Effector memory CD4-positive, alpha-beta T cell (primary cell): ENCODE results near the gene KSR1.
A peak's percentile ranks its signal among the peaks of the same experiment; 100 is the strongest.

Experiments used
- DNase-seq, 3 donors: peaks; one replicate each; pipeline ENCODE4 v3.0.0-alpha.2; 2020
- H3K27ac ChIP-seq: 2 replicates; pipeline ENCODE4 v1.7.0; 2013; ENCODE audit warnings: mild to moderate bottlenecking, low read length, moderate library complexity; ENCODE audit not compliant: insufficient read depth, poor library complexity, severe bottlenecking
- H3K27me3 ChIP-seq: replicated peaks from 2 replicates; pipeline ENCODE4 v1.7.0; 2013; ENCODE audit warnings: mild to moderate bottlenecking, low read length; ENCODE audit not compliant: insufficient read depth, control insufficient read depth, poor library complexity, severe bottlenecking
- H3K36me3 ChIP-seq: 2 replicates; pipeline ENCODE4 v1.7.0; 2013; ENCODE audit warnings: mild to moderate bottlenecking, low read length, moderate library complexity; ENCODE audit not compliant: control insufficient read depth, insufficient read depth
- H3K4me1 ChIP-seq: 2 replicates; pipeline ENCODE4 v1.7.0; 2013; ENCODE audit warnings: low read length, mild to moderate bottlenecking; ENCODE audit not compliant: control insufficient read depth, insufficient read depth, poor library complexity, severe bottlenecking
- H3K4me3 ChIP-seq: 2 replicates; pipeline ENCODE4 v1.7.0; 2013; ENCODE audit warnings: low read length, low read depth, mild to moderate bottlenecking; ENCODE audit not compliant: insufficient read depth, poor library complexity, severe bottlenecking
- H3K9me3 ChIP-seq: 2 replicates; pipeline ENCODE4 v1.7.0; 2013; ENCODE audit warnings: mild to moderate bottlenecking, low read length, moderate library complexity; ENCODE audit not compliant: control insufficient read depth

KSR1 gene

GRCh38 chr17:27566671-27567562 is 110.7 kb downstream of the KSR1 start:
- H3K27me3 ChIP-seq, result no peaks in the 10 kb centered on the region
- DNase-seq, result no peak
- no peaks in the 10 kb centered on the region for H3K36me3 ChIP-seq
- H3K27ac ChIP-seq, result no peak overlapping the region
- H3K4me3 ChIP-seq, result no peak overlapping the region
- no peaks in the 10 kb centered on the region for H3K4me1 ChIP-seq
- no peaks in the 10 kb centered on the region for H3K9me3 ChIP-seq

GRCh38 chr17:27567563-27567859 is 111.3 kb downstream of the KSR1 start:
- H3K27ac ChIP-seq, result no peak overlapping the region
- no peaks in the 10 kb centered on the region for H3K9me3 ChIP-seq
- no peaks in the 10 kb centered on the region for H3K27me3 ChIP-seq
- DNase-seq, result no peak
- H3K36me3 ChIP-seq, result no peaks in the 10 kb centered on the region
- no peak overlapping the region for H3K4me3 ChIP-seq
- no peaks in the 10 kb centered on the region for H3K4me1 ChIP-seq

GRCh38 chr17:27568216-27568615 is 112.0 kb downstream of the KSR1 start:
- Histone ChIP-seq H3K9me3 (no peaks in the 10 kb centered on the region), H3K27ac (no peak overlapping the region), H3K4me1 (no peaks in the 10 kb centered on the region), H3K4me3 (no peak overlapping the region), H3K36me3 (no peaks in the 10 kb centered on the region), H3K27me3 (no peaks in the 10 kb centered on the region)
- DNase-seq, result no peak

GRCh38 chr17:27568811-27569210 is 112.6 kb downstream of the KSR1 start:
- H3K36me3 ChIP-seq, result no peaks in the 10 kb centered on the region
- no peaks in the 10 kb centered on the region for H3K9me3 ChIP-seq
- no peak overlapping the region for H3K27ac ChIP-seq
- no peaks in the 10 kb centered on the region for H3K4me1 ChIP-seq
- no peak overlapping the region for H3K4me3 ChIP-seq
- no peaks in the 10 kb centered on the region for H3K27me3 ChIP-seq
- no peak for DNase-seq

GRCh38 chr17:27569257-27569722 is 113.0 kb downstream of the KSR1 start:
- no peaks in the 10 kb centered on the region for H3K4me1 ChIP-seq
- H3K27ac ChIP-seq, result no peak overlapping the region
- no peaks in the 10 kb centered on the region for H3K36me3 ChIP-seq
- H3K9me3 ChIP-seq, result no peaks in the 10 kb centered on the region
- no peak overlapping the region for H3K4me3 ChIP-seq
- H3K27me3 ChIP-seq, result no peaks in the 10 kb centered on the region
- DNase-seq, result peak in 2 of 3 donors; percentile 6 to 30

- H3K27me3 ChIP-seq, result no peaks in the 10 kb centered on the region
Measured at GRCh38 chr17:27569884-27570577, 113.8 kb downstream of the KSR1 start.

GRCh38 chr17:27570578-27570914 is 114.3 kb downstream of the KSR1 start:
- H3K4me3 ChIP-seq, result no peak overlapping the region
- no peaks in the 10 kb centered on the region for H3K36me3 ChIP-seq
- H3K27me3 ChIP-seq, result no peaks in the 10 kb centered on the region
- no peak for DNase-seq
- H3K9me3 ChIP-seq, result no peaks in the 10 kb centered on the region
- H3K4me1 ChIP-seq, result no peaks in the 10 kb centered on the region
- H3K27ac ChIP-seq, result no peak overlapping the region

More at GRCh38 chr17:27569884-27570577, 113.8 kb downstream of the KSR1 start:
- Histone ChIP-seq H3K4me3 (no peak overlapping the region), H3K27ac (no peak overlapping the region), H3K36me3 (no peaks in the 10 kb centered on the region), H3K9me3 (no peaks in the 10 kb centered on the region), H3K4me1 (no peaks in the 10 kb centered on the region)
- DNase-seq, result no peak

GRCh38 chr17:27571563-27572352 is 115.5 kb downstream of the KSR1 start:
- Histone ChIP-seq H3K4me3 (no peak overlapping the region), H3K36me3 (no peaks in the 10 kb centered on the region), H3K4me1 (no peaks in the 10 kb centered on the region), H3K27ac (no peak overlapping the region), H3K27me3 (no peaks in the 10 kb centered on the region), H3K9me3 (no peaks in the 10 kb centered on the region)
- DNase-seq, result no peak

- H3K36me3 ChIP-seq, result no peaks in the 10 kb centered on the region
- H3K27me3 ChIP-seq, result no peaks in the 10 kb centered on the region
- no peaks in the 10 kb centered on the region for H3K9me3 ChIP-seq
- no peaks in the 10 kb centered on the region for H3K4me1 ChIP-seq
- no peak for DNase-seq
- H3K4me3 ChIP-seq, result no peak overlapping the region
- no peak overlapping the region for H3K27ac ChIP-seq
Measured at GRCh38 chr17:27572665-27573064, 116.4 kb downstream of the KSR1 start.

- H3K27me3 ChIP-seq, result no peaks in the 10 kb centered on the region
- no peak overlapping the region for H3K27ac ChIP-seq
- H3K4me3 ChIP-seq, result no peak overlapping the region
- no peaks in the 10 kb centered on the region for H3K36me3 ChIP-seq
- no peak for DNase-seq
- no peaks in the 10 kb centered on the region for H3K9me3 ChIP-seq
- no peaks in the 10 kb centered on the region for H3K4me1 ChIP-seq
Measured at GRCh38 chr17:27573548-27573947, 117.3 kb downstream of the KSR1 start.
